ENCODE results near the gene ZNF418. TPM values are rescaled to one million over a fixed set of nuclear protein-coding genes. Genes with fewer than 3 reads are reported as not detected.

ZNF418 gene
- total and polyA plus RNA-seq, 2 of the 13 experiments (the other 11 are each of a cell fraction or from before 2014, with no cell fraction given): 0.07 to 0.27 TPM

- TF ChIP-seq DBP (CRISPR knock-in tag; IDR thresholded peaks at IDR 0.05; ENCODE audit: not compliant biosample characterization) (no peak), BORCS8-MEF2B (CRISPR knock-in tag; IDR thresholded peaks at IDR 0.05) (peak; percentile 81; the same call in 1 of the 2 replicates), EHMT2 (IDR thresholded peaks at IDR 0.05; ENCODE audit: borderline replicate concordance, low read depth, low read length) (no peak), GATA4 (IDR thresholded peaks at IDR 0.05; ENCODE audit: borderline replicate concordance, low read depth) (no peak), ZBTB10 (CRISPR knock-in tag; IDR thresholded peaks at IDR 0.05; ENCODE audit: borderline replicate concordance) (no peak; the same call in 1 of the 2 replicates), PHB2 (IDR thresholded peaks at IDR 0.05; ENCODE audit: partially characterized antibody) (no peak), PTBP1 (IDR thresholded peaks at IDR 0.05; ENCODE audit: low read depth, low read length, poor library complexity, severe bottlenecking) (no peak), ZNF501 (CRISPR knock-in tag; IDR thresholded peaks at IDR 0.05) (peak; percentile 78), IRF1 (CRISPR knock-in tag; IDR thresholded peaks at IDR 0.05; ENCODE audit: low read depth) (no peak), RNF2 (conservative IDR thresholded peaks at IDR 0.05; ENCODE audit: low read depth) (no peak; the same call in 1 of the 2 replicates), ISL2 (CRISPR knock-in tag; IDR thresholded peaks at IDR 0.05) (peak; percentile 32; the same call in 1 of the 2 replicates), SETDB1 (CRISPR knock-in tag; IDR thresholded peaks at IDR 0.05; ENCODE audit: borderline replicate concordance) (no peak), GABPB1 (CRISPR knock-in tag; IDR thresholded peaks at IDR 0.05) (peak; percentile 97), TFAP4 (IDR thresholded peaks at IDR 0.05; ENCODE audit: borderline replicate concordance, low read depth) (no peak), SRSF9 (IDR thresholded peaks at IDR 0.05; ENCODE audit: borderline replicate concordance, insufficient read depth, low read depth, low read length, poor library complexity, severe bottlenecking) (no peak), MXD3 (CRISPR knock-in tag; IDR thresholded peaks at IDR 0.05) (peak; percentile 24; the same call in 1 of the 2 replicates), ZNF768 (CRISPR knock-in tag; IDR thresholded peaks at IDR 0.05) (peak; percentile 67; the same call in 1 of the 2 replicates), ZNF691 (CRISPR knock-in tag; IDR thresholded peaks at IDR 0.05; ENCODE audit: borderline replicate concordance, low read depth) (peak; percentile 66; the same call in 1 of the 2 replicates), ZBTB2 (CRISPR knock-in tag; IDR thresholded peaks at IDR 0.05; ENCODE audit: low read depth) (no peak), ZNF558 (CRISPR knock-in tag; IDR thresholded peaks at IDR 0.05; ENCODE audit: borderline replicate concordance) (no peak)
Measured at GRCh38 chr19:57947419-57948134, 12.4 kb upstream of the ZNF418 start, which contains the start of gene ZNF256 (continued).

All from HepG2 (cell line).